Astrocyte (in vitro differentiated cells and primary cell): ENCODE data around the gene LRP1B.

ENCODE experiments used
- EZH2 ChIP-seq: IDR thresholded peaks from 2 replicates; pipeline ENCODE4 v1.6.1; 2012; ENCODE audit warnings: mild to moderate bottlenecking, low read length, inconsistent platforms; ENCODE audit not compliant: insufficient read depth
- TF ChIP-seq, protein P1 (sequence below): IDR thresholded peaks from 2 replicates; pipeline ENCODE4 v1.5.1; 2011; ENCODE audit warnings: low read depth, mild to moderate bottlenecking, inconsistent platforms, low read length, moderate library complexity; ENCODE audit not compliant: insufficient read depth

DNA sequence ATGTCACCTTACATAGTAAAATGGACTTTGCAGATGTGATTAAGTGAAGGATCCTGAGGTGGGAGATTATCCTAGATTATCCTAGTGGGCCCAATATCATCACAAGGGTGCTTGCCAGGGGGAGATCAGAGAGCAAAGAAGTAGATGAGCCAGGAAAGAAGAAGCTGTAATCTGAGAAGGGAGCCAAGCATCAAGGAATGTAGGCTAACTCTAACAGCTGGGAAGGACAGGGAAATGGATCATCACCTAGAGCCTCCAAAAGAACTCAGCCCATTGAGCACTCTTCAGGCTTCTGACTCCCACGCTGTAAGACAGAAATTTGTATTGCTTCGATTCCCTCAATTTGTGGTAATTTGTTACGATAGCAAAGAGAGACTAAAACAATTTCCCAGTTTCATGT is 309.9 kb downstream of the LRP1B start:
- TF ChIP-seq, protein P1, sequence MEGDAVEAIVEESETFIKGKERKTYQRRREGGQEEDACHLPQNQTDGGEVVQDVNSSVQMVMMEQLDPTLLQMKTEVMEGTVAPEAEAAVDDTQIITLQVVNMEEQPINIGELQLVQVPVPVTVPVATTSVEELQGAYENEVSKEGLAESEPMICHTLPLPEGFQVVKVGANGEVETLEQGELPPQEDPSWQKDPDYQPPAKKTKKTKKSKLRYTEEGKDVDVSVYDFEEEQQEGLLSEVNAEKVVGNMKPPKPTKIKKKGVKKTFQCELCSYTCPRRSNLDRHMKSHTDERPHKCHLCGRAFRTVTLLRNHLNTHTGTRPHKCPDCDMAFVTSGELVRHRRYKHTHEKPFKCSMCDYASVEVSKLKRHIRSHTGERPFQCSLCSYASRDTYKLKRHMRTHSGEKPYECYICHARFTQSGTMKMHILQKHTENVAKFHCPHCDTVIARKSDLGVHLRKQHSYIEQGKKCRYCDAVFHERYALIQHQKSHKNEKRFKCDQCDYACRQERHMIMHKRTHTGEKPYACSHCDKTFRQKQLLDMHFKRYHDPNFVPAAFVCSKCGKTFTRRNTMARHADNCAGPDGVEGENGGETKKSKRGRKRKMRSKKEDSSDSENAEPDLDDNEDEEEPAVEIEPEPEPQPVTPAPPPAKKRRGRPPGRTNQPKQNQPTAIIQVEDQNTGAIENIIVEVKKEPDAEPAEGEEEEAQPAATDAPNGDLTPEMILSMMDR, result no peak
- TF ChIP-seq EZH2, result no peak
